HL-60 (cell line): ENCODE measurements around the gene TMEM182.

Experiments
- DNase-seq, 2 experiments: peaks; one replicate each; pipeline ENCODE4 v3.0.0-alpha.2; 2010 to 2020; ENCODE audit warnings: low read depth in 1 of 2, low spot score in 1 of 2
- H3K27ac ChIP-seq: fragments of 250-450 bp; sonication (Bioruptor Pico); replicated peaks from 2 replicates; pipeline ENCODE4 v1.5.1; 2020; ENCODE audit warnings: mild to moderate bottlenecking, moderate library complexity
- H3K27me3 ChIP-seq: fragments of 250-450 bp; sonication (Bioruptor Pico); 2 replicates; pipeline ENCODE4 v1.5.1; 2021; ENCODE audit warnings: mild to moderate bottlenecking, moderate library complexity; ENCODE audit not compliant: insufficient read depth, poor library complexity, severe bottlenecking
- H3K4me3 ChIP-seq: replicated peaks from 2 replicates; pipeline ENCODE4 v1.5.1; 2011; ENCODE audit warnings: mild to moderate bottlenecking, control low read depth, low read length; ENCODE audit not compliant: insufficient read depth
- CTCF ChIP-seq: IDR thresholded peaks from one replicate; pipeline ENCODE4 v1.5.1; 2011; ENCODE audit warnings: low read length, control low read depth, inconsistent platforms; ENCODE audit not compliant: insufficient read depth
- GABPA ChIP-seq: IDR thresholded peaks from 2 replicates; pipeline ENCODE4 v1.6.1; 2012; ENCODE audit warnings: low read depth
- POLR2AphosphoS5 ChIP-seq: IDR thresholded peaks from 2 replicates; pipeline ENCODE4 v1.6.1; 2012; ENCODE audit warnings: low read depth
- SPI1 ChIP-seq: IDR thresholded peaks from 2 replicates; pipeline ENCODE4 v1.6.1; 2012; ENCODE audit warnings: low read depth, mild to moderate bottlenecking, borderline replicate concordance
- TF ChIP-seq, protein P1 (sequence below): IDR thresholded peaks from 2 replicates; pipeline ENCODE4 v1.6.1; 2012; ENCODE audit warnings: low read depth; ENCODE audit not compliant: insufficient replicate concordance

Gene TMEM182

GRCh38 chr2:102753563-102754159, 8.2 kb upstream of the TMEM182 start:
- DNase-seq: peak; percentile 22 to 49
- Histone ChIP-seq H3K27ac (no peak overlapping the region), H3K27me3 (no peaks in the 10 kb centered on the region), H3K4me3 (no peak overlapping the region)
- TF ChIP-seq, protein P1, sequence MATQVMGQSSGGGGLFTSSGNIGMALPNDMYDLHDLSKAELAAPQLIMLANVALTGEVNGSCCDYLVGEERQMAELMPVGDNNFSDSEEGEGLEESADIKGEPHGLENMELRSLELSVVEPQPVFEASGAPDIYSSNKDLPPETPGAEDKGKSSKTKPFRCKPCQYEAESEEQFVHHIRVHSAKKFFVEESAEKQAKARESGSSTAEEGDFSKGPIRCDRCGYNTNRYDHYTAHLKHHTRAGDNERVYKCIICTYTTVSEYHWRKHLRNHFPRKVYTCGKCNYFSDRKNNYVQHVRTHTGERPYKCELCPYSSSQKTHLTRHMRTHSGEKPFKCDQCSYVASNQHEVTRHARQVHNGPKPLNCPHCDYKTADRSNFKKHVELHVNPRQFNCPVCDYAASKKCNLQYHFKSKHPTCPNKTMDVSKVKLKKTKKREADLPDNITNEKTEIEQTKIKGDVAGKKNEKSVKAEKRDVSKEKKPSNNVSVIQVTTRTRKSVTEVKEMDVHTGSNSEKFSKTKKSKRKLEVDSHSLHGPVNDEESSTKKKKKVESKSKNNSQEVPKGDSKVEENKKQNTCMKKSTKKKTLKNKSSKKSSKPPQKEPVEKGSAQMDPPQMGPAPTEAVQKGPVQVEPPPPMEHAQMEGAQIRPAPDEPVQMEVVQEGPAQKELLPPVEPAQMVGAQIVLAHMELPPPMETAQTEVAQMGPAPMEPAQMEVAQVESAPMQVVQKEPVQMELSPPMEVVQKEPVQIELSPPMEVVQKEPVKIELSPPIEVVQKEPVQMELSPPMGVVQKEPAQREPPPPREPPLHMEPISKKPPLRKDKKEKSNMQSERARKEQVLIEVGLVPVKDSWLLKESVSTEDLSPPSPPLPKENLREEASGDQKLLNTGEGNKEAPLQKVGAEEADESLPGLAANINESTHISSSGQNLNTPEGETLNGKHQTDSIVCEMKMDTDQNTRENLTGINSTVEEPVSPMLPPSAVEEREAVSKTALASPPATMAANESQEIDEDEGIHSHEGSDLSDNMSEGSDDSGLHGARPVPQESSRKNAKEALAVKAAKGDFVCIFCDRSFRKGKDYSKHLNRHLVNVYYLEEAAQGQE: no peak
- no peak for TF ChIP-seq SPI1
- no peak for TF ChIP-seq POLR2AphosphoS5
- TF ChIP-seq CTCF: peak; percentile 44
- no peak for TF ChIP-seq GABPA

GRCh38 chr2:102754456-102755145, 7.2 kb upstream of the TMEM182 start:
- Histone ChIP-seq H3K27ac (no peak overlapping the region), H3K27me3 (no peaks in the 10 kb centered on the region), H3K4me3 (no peak overlapping the region)
- no peak for DNase-seq
- TF ChIP-seq CTCF (no peak), SPI1 (no peak), GABPA (no peak), POLR2AphosphoS5 (no peak)
- TF ChIP-seq, protein P1: no peak

GRCh38 chr2:102755284-102755683, 6.5 kb upstream of the TMEM182 start:
- no peak for TF ChIP-seq POLR2AphosphoS5
- no peak for TF ChIP-seq SPI1
- TF ChIP-seq GABPA: no peak
- TF ChIP-seq CTCF: no peak
- Histone ChIP-seq H3K4me3 (no peak overlapping the region), H3K27ac (no peak overlapping the region), H3K27me3 (no peaks in the 10 kb centered on the region)
- DNase-seq: no peak
